Mesothelial cell of epicardium (in vitro differentiated cells): ENCODE results near the gene TMEM125. TPM values are rescaled to one million over a fixed set of nuclear protein-coding genes. Genes with fewer than 3 reads are reported as not detected.
A peak's percentile ranks its signal among the peaks of the same experiment; 100 is the strongest.

Experiments
- DNase-seq, 2 experiments: peaks; one replicate each; pipeline ENCODE4 v3.0.0; 2021; ENCODE audit warnings: low spot score in 2 of 2; ENCODE audit not compliant: unreplicated experiment in 2 of 2
- H3K27ac Mint-ChIP-seq: 2 replicates; pipeline ENCODE4 v1.8.0; 2021; ENCODE audit warnings: mixed read lengths
- H3K27me3 Mint-ChIP-seq: 2 replicates; pipeline ENCODE4 v1.8.0; 2021; ENCODE audit warnings: low read depth, mixed read lengths
- H3K36me3 Mint-ChIP-seq: 2 replicates; pipeline ENCODE4 v1.8.0; 2021; ENCODE audit warnings: mixed read lengths
- H3K4me1 Mint-ChIP-seq: 2 replicates; pipeline ENCODE4 v1.8.0; 2021; ENCODE audit warnings: mixed read lengths
- H3K4me3 Mint-ChIP-seq: 2 replicates; pipeline ENCODE4 v1.8.0; 2021; ENCODE audit warnings: mild to moderate bottlenecking, moderate library complexity, mixed read lengths
- H3K9me3 Mint-ChIP-seq: 2 replicates; pipeline ENCODE4 v1.8.0; 2021; ENCODE audit warnings: mixed read lengths
- CTCF ChIP-seq: fragments of 200-600 bp; sonication (generic); IDR thresholded peaks from one replicate; pipeline ENCODE4 v1.5.0; 2021; ENCODE audit warnings: antibody characterized with exemption; ENCODE audit not compliant: unreplicated experiment
- total RNA-seq: library from RNA; stranded (reverse); gene quantifications from 3 replicates; pipeline ENCODE4 v1.2.1, GENCODE V29; 2021

The TMEM125 gene
- total RNA-seq, 1 donor from 2014 or later: 9.2 TPM

GRCh38 chr1:43282220-43283195 is 12.7 kb downstream of the TMEM125 start:
- Mint-ChIP-seq H3K4me1 (peaks cover 19% of the 10 kb centered on the region), H3K9me3 (no peaks in the 10 kb centered on the region), H3K27me3 (peaks cover 5% of the 10 kb centered on the region), H3K27ac (no peak overlapping the region), H3K36me3 (no peaks in the 10 kb centered on the region), H3K4me3 (no peak overlapping the region)
- DNase-seq: no peak
- no peak for TF ChIP-seq CTCF

- no peaks in the 10 kb centered on the region for H3K9me3 Mint-ChIP-seq
- TF ChIP-seq CTCF: no peak
- H3K36me3 Mint-ChIP-seq: no peaks in the 10 kb centered on the region
- no peak overlapping the region for H3K4me3 Mint-ChIP-seq
- peaks cover 19% of the 10 kb centered on the region for H3K4me1 Mint-ChIP-seq
- DNase-seq: no peak
- peaks cover 5% of the 10 kb centered on the region for H3K27me3 Mint-ChIP-seq
- no peak overlapping the region for H3K27ac Mint-ChIP-seq
Measured at GRCh38 chr1:43284065-43284464, 14.3 kb downstream of the TMEM125 start.

- DNase-seq: no peak
- TF ChIP-seq CTCF: no peak
- H3K4me3 Mint-ChIP-seq: peak overlapping the region; percentile 77
- H3K27me3 Mint-ChIP-seq: peaks cover 5% of the 10 kb centered on the region
- H3K27ac Mint-ChIP-seq: peak overlapping the region; percentile 27
- no peaks in the 10 kb centered on the region for H3K9me3 Mint-ChIP-seq
- H3K4me1 Mint-ChIP-seq: peaks cover 19% of the 10 kb centered on the region
- H3K36me3 Mint-ChIP-seq: no peaks in the 10 kb centered on the region
Measured at GRCh38 chr1:43284546-43285110, 14.8 kb downstream of the TMEM125 start.

- H3K4me1 Mint-ChIP-seq: peaks cover 19% of the 10 kb centered on the region
- peak; percentile 50 to 76 for DNase-seq
- H3K4me3 Mint-ChIP-seq: peak within 1 kb of the TSS; percentile 77
- H3K36me3 Mint-ChIP-seq: no peaks in the 10 kb centered on the region
- H3K27me3 Mint-ChIP-seq: peaks cover 5% of the 10 kb centered on the region
- H3K9me3 Mint-ChIP-seq: no peaks in the 10 kb centered on the region
- no peak for TF ChIP-seq CTCF
- peak within 1 kb of the TSS; percentile 89 for H3K27ac Mint-ChIP-seq
Measured at GRCh38 chr1:43285269-43285990, 15.6 kb downstream of the TMEM125 start, which contains the start of gene C1orf210. C1orf210 (minus strand) TSS chr1:43285581; CDS start chr1:43283270, 2,311 bp downstream.

GRCh38 chr1:43286115-43286514 is 16.3 kb downstream of the TMEM125 start:
- DNase-seq: no peak
- Mint-ChIP-seq H3K4me1 (peaks cover 19% of the 10 kb centered on the region), H3K27me3 (peaks cover 5% of the 10 kb centered on the region), H3K36me3 (no peaks in the 10 kb centered on the region), H3K9me3 (no peaks in the 10 kb centered on the region), H3K27ac (peak overlapping the region; percentile 58), H3K4me3 (peak overlapping the region; percentile 77)
- TF ChIP-seq CTCF: no peak
